Heart left ventricle (tissue), 16 donors: ENCODE data around the gene SETD2. TPM values are rescaled to one million over a fixed set of nuclear protein-coding genes. Genes with fewer than 3 reads are reported as not detected.

ENCODE experiments used
- ATAC-seq, 4 donors: fragments of 200-7000 bp; cut with Tn5 transposase; one replicate each; pipeline ENCODE4 v1.9.1; 2020 to 2022; ENCODE audit warnings: moderate library complexity in 4 of 4, mild to moderate bottlenecking in 3 of 4, moderate number of reproducible peaks in 1 of 4
- DNase-seq, 5 donors: peaks; one replicate each; pipeline ENCODE4 v3.0.0-alpha.2; 2020
- H3K27ac ChIP-seq, 12 donors: fragments of 200-600 bp; sonication (generic) in 4 of 12; one replicate each; pipeline versions ENCODE4 v1.5.0 to v1.8.0; 2016 to 2022; ENCODE audit warnings: mild to moderate bottlenecking in 2 of 12
- H3K27me3 ChIP-seq, 9 donors: fragments of 200-600 bp; sonication (generic) in 2 of 9; one replicate each; pipeline versions ENCODE4 v1.5.1 to v1.8.0; 2016 to 2022; ENCODE audit warnings: mild to moderate bottlenecking in 3 of 9
- H3K36me3 ChIP-seq, 9 donors: fragments of 200-600 bp; sonication (generic) in 2 of 9; one replicate each; pipeline versions ENCODE4 v1.5.0 to v1.8.0; 2018 to 2022; ENCODE audit warnings: mild to moderate bottlenecking in 2 of 9
- H3K4me1 ChIP-seq, 12 donors: fragments of 200-600 bp; sonication (generic) in 4 of 12; one replicate each; pipeline versions ENCODE4 v1.5.0 to v1.8.0; 2016 to 2022; ENCODE audit warnings: mild to moderate bottlenecking in 3 of 12
- H3K4me3 ChIP-seq, 12 donors: fragments of 200-600 bp; sonication (generic) in 4 of 12; one replicate each; pipeline versions ENCODE4 v1.5.0 to v1.8.0; 2017 to 2022; ENCODE audit warnings: mild to moderate bottlenecking in 9 of 12, moderate library complexity in 4 of 12
- H3K9me3 ChIP-seq, 12 donors: fragments of 200-600 bp; sonication (generic) in 4 of 12; one replicate each; pipeline versions ENCODE4 v1.5.0 to v1.8.0; 2016 to 2022; ENCODE audit warnings: mild to moderate bottlenecking in 1 of 12
- CTCF ChIP-seq, 12 donors: fragments of 200-600 bp; sonication (generic) in 4 of 12; IDR thresholded peaks; one replicate each; pipeline versions ENCODE4 v1.5.0 to v1.8.0; 2018 to 2022; ENCODE audit warnings: antibody characterized with exemption in 12 of 12, mild to moderate bottlenecking in 5 of 12
- POLR2A ChIP-seq, 2 donors: fragments of 450-650 bp; IDR thresholded peaks; one replicate each; pipeline ENCODE4 v1.6.1; 2017; ENCODE audit warnings: antibody characterized with exemption in 2 of 2, mild to moderate bottlenecking in 2 of 2, moderate library complexity in 2 of 2
- whole genome bisulfite sequencing, 4 donors: extraction: QIAGEN DNeasy Blood & Tissue Kit in 2 of 4; methylation state at CpG; one replicate each; pipeline versions ENCODE4 v1.1.5 to v1.1.7; 2013 to 2018; 5-methylcytosine and 5-hydroxymethylcytosine counted together
- intact Hi-C, 10 donors: fragments of 100-400 bp; cut with DNase I; formaldehyde crosslinking; loops; one replicate each; pipeline versions ENCODE4 v1.11.1 to v1.14.2; 2022
- polyA plus RNA-seq, 2 donors: library from polyadenylated mRNA; stranded (reverse); fragments of 200-250 nt; gene quantifications; one replicate each; pipeline ENCODE4 v1.2.3, GENCODE V29; 2013
- total RNA-seq, 9 donors: library from RNA; depleted of rRNA in 2 of 9; stranded (reverse); fragments of >200 nt in 2 of 9; fragmentation: NEBNext Ultra II Directional in 3 of 9; extraction: Animal tissue kit (Norgen Biotek cat#: 25700) in 3 of 9; gene quantifications; one replicate each; pipeline versions ENCODE4 v1.1.0 to v1.2.4, GENCODE V29; 2016 to 2023
- donor health status: ischemic (EF 13 %, LVEDD 7.1; RV severe dilation, severe dysfunction).
- donor health status: healthy with polysubstance abuse.
- donor health status: DM: no; HTN: yes; CAD: no.
- donor health status: DM: no; HTN: no; CAD: no.
- donor health status: ischemic (EF 25% LVEDD 6.9; RV normal size, moderate dysfunction).
- donor health status: ischemic (EF 25% LVEDD 5.7; RV mildly dilated, moderate dysfunction).
- donor health status: healthy.
- donor health status: DM: yes; HTN: yes; CAD: no.
- donor health status: ischemic (EF 35%, LVEDD 5.7; RV mildly dilated, moderate dysfunction).
- donor health status: nonischemic (EF 11% LVEDD 7.7; RV severe dilation, severe dysfunction).
- donor health status: DM: yes; HTN: yes; CAD: no.
- donor health status: PGD.
- donor health status: ischemic (EF 29% LVEDD 5.4; RV normal size, mild dysfunction).
- donor health status: nonischemic (EF 23%, LVEDD 6.1; RV moderate dilation, normal function).

The SETD2 gene
- total and polyA plus RNA-seq, 11 donors = 9.0 to 34.1 (median 29.9) TPM

- DNase-seq = no peak
- Histone ChIP-seq H3K27ac (no peak overlapping the region), H3K4me1 (peaks cover 0 to 56% (median 39%) of the 10 kb centered on the region in 12 donors), H3K27me3 (no peaks in the 10 kb centered on the region), H3K9me3 (no peaks in the 10 kb centered on the region), H3K36me3 (no peaks in the 10 kb centered on the region), H3K4me3 (no peak overlapping the region)
- TF ChIP-seq POLR2A (IDR thresholded peaks at IDR 0.05) (no peak), CTCF (IDR thresholded peaks at IDR 0.05) (no peak)
- 73 to 82% (median 79%) methylated on average over 3 of the region's 3 CpGs for WGBS, 4 donors
- no peak for ATAC-seq
- intact Hi-C loops = no loop called here
Observed at GRCh38 chr3:47134311-47134710, 29.6 kb downstream of the SETD2 start.

DNA sequence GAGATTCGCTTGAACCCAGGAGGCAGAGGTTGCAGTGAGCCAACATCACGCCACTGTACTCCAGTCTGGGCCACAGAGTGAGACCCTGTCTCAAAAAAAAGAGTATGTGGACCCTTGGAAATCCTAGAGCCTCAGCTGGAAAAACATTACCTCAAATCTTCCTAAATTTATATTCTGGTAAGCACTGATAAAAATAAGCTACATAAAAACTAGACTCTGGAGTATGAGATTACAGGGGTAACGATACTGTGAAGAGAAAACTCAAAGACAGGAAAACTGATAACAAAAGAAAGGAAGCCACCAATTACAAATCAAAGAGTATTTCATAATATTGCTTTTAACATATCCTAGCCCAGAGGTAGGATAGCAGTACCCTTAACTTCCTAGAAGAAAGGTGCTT, 30.3 kb downstream of the SETD2 start:
- ATAC-seq (no peak), DNase-seq (no peak)
- Histone ChIP-seq H3K4me1 (peaks cover 0 to 63% (median 36%) of the 10 kb centered on the region in 12 donors), H3K36me3 (no peaks in the 10 kb centered on the region), H3K4me3 (no peak overlapping the region), H3K27ac (no peak overlapping the region), H3K27me3 (no peaks in the 10 kb centered on the region), H3K9me3 (no peaks in the 10 kb centered on the region)
- intact Hi-C loops = no loop called here
- no peak for TF ChIP-seq POLR2A (IDR thresholded peaks at IDR 0.05)
- no peak for TF ChIP-seq CTCF (IDR thresholded peaks at IDR 0.05)
- WGBS, 4 donors = 73 to 76% (median 76%) methylated on average over 3 of the region's 3 CpGs

DNA sequence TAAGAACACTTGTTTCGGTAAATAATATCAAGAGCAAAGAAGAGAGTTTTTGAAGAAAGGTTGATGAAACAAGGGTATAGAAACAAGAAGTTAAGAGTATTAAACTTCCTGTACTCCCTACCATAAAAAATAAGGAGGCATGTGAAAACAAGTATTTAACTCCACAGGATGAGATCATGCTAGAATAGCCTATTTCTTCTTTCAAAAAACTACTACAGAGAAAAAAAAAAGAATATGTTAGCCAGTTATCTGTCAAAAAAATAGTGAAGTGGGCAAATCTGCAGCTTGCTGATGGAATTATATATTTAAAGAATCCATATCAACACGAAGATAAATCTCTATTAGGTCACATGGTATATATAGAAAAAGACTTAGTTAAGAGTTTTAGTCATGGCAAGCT, 33.4 kb downstream of the SETD2 start:
- no peak for TF ChIP-seq CTCF (IDR thresholded peaks at IDR 0.05)
- no peak for TF ChIP-seq POLR2A (IDR thresholded peaks at IDR 0.05)

GRCh38 chr3:47128137-47128536, 35.8 kb downstream of the SETD2 start:
- no peak for ATAC-seq
- no peak for DNase-seq
- intact Hi-C loops = no loop called here
- no peaks in the 10 kb centered on the region for H3K27me3 ChIP-seq
- H3K9me3 ChIP-seq = no peaks in the 10 kb centered on the region
- H3K4me1 ChIP-seq = peaks cover 0 to 39% (median 11%) of the 10 kb centered on the region in 12 donors
- WGBS, 4 donors = 84 to 88% (median 87%) methylated on average over 4 of the region's 4 CpGs
- H3K4me3 ChIP-seq = no peak overlapping the region
- H3K36me3 ChIP-seq = peaks cover 0 to 33% (median 16%) of the 10 kb centered on the region in 9 donors
- H3K27ac ChIP-seq = no peak overlapping the region
- no peak for TF ChIP-seq POLR2A (IDR thresholded peaks at IDR 0.05)

More for the DNA sequence above, 33.4 kb downstream of the SETD2 start:
- H3K27me3 ChIP-seq = no peaks in the 10 kb centered on the region
- ATAC-seq (no peak), DNase-seq (no peak)
- WGBS, 4 donors = 61 to 75% (median 66%) methylated on average over 2 of the region's 2 CpGs
- peaks cover 0 to 10% (median 0%) of the 10 kb centered on the region in 9 donors for H3K36me3 ChIP-seq
- H3K27ac ChIP-seq = no peak overlapping the region
- no peaks in the 10 kb centered on the region for H3K9me3 ChIP-seq
- intact Hi-C loops = no loop called here
- H3K4me1 ChIP-seq = peaks cover 0 to 58% (median 25%) of the 10 kb centered on the region in 12 donors
- no peak overlapping the region for H3K4me3 ChIP-seq

GRCh38 chr3:47123857-47124256, 40.1 kb downstream of the SETD2 start:
- no peak overlapping the region for H3K27ac ChIP-seq
- no peak overlapping the region for H3K4me3 ChIP-seq
- ATAC-seq = no peak
- H3K27me3 ChIP-seq = no peaks in the 10 kb centered on the region
- H3K4me1 ChIP-seq = peaks cover 0 to 16% (median 0%) of the 10 kb centered on the region in 12 donors
- WGBS, 4 donors = 98 to 100% (median 99%) methylated on average over 3 of the region's 3 CpGs
- H3K36me3 ChIP-seq = peaks cover 0 to 73% (median 46%) of the 10 kb centered on the region in 9 donors
- intact Hi-C loops = no loop called here
- no peaks in the 10 kb centered on the region for H3K9me3 ChIP-seq
- TF ChIP-seq CTCF (IDR thresholded peaks at IDR 0.05) = no peak
- no peak for TF ChIP-seq POLR2A (IDR thresholded peaks at IDR 0.05)
- no peak for DNase-seq
